ENCODE results near the gene RAB40AL.
A peak's percentile ranks its signal among the peaks of the same experiment; 100 is the strongest.

RAB40AL gene

GRCh38 chrX:102930990-102931756, 5.9 kb upstream of the RAB40AL start:
- TF ChIP-seq RARB (CRISPR knock-in tag; IDR thresholded peaks at IDR 0.05): no peak
- ATAC-seq: no peak

- peak; percentile 52; the same call in 2 of the 3 replicates for ATAC-seq
- TF ChIP-seq ARNTL (CRISPR knock-in tag; IDR thresholded peaks at IDR 0.05; ENCODE audit: borderline replicate concordance, low read depth) (no peak), CREB5 (CRISPR knock-in tag; IDR thresholded peaks at IDR 0.05; ENCODE audit: low read depth) (no peak), SNAI2 (CRISPR knock-in tag; IDR thresholded peaks at IDR 0.05) (no peak), ZNF70 (CRISPR knock-in tag; IDR thresholded peaks at IDR 0.05) (no peak)
Measured at GRCh38 chrX:102934624-102935023, 2.4 kb upstream of the RAB40AL start.

- ATAC-seq: peak; percentile 92
- TF ChIP-seq GLIS3 (CRISPR knock-in tag; IDR thresholded peaks at IDR 0.05): no peak
- no peak for TF ChIP-seq RARB (CRISPR knock-in tag; IDR thresholded peaks at IDR 0.05)
- TF ChIP-seq CREB5 (CRISPR knock-in tag; IDR thresholded peaks at IDR 0.05; ENCODE audit: low read depth): no peak
- TF ChIP-seq PPARA (CRISPR knock-in tag; IDR thresholded peaks at IDR 0.05; ENCODE audit: borderline replicate concordance): no peak
- no peak for TF ChIP-seq SNAI2 (CRISPR knock-in tag; IDR thresholded peaks at IDR 0.05)
- no peak for TF ChIP-seq PATZ1 (CRISPR knock-in tag; IDR thresholded peaks at IDR 0.05; ENCODE audit: borderline replicate concordance)
- no peak for TF ChIP-seq OSR1 (CRISPR knock-in tag; IDR thresholded peaks at IDR 0.05)
- no peak for TF ChIP-seq CSRNP3 (CRISPR knock-in tag; IDR thresholded peaks at IDR 0.05)
- no peak for TF ChIP-seq ISL1 (CRISPR knock-in tag; IDR thresholded peaks at IDR 0.05)
- TF ChIP-seq ZC3H10 (CRISPR knock-in tag; IDR thresholded peaks at IDR 0.05): no peak
- TF ChIP-seq TCF4 (CRISPR knock-in tag; IDR thresholded peaks at IDR 0.05; ENCODE audit: borderline replicate concordance): no peak
Measured at GRCh38 chrX:102950908-102951866, 14.1 kb downstream of the RAB40AL start.

GRCh38 chrX:102957751-102958150, 20.7 kb downstream of the RAB40AL start:
- no peak for TF ChIP-seq SNAI2 (CRISPR knock-in tag; IDR thresholded peaks at IDR 0.05)
- no peak for ATAC-seq

GRCh38 chrX:102958794-102959193, 21.7 kb downstream of the RAB40AL start:
- TF ChIP-seq CSRNP3 (CRISPR knock-in tag; IDR thresholded peaks at IDR 0.05) (no peak), BACH2 (CRISPR knock-in tag; IDR thresholded peaks at IDR 0.05; ENCODE audit: borderline replicate concordance) (no peak), ARNTL (CRISPR knock-in tag; IDR thresholded peaks at IDR 0.05; ENCODE audit: borderline replicate concordance, low read depth) (no peak)
- no peak for ATAC-seq

Data from SK-N-SH treated with all-trans-retinoic acid at 6 μM for 48 hours (cell line).